AG09309 (cell line): ENCODE results near the gene GFAP.

Experiments
- DNase-seq: peaks from one replicate; pipeline ENCODE4 v3.0.0-alpha.2; 2010; ENCODE audit warnings: low read depth
- H3K4me3 ChIP-seq: 2 replicates; pipeline ENCODE4 v1.5.1; 2011; ENCODE audit warnings: mild to moderate bottlenecking, low read depth, low read length, moderate library complexity; ENCODE audit not compliant: control insufficient read depth
- CTCF ChIP-seq: IDR thresholded peaks from 2 replicates; pipeline ENCODE4 v1.5.1; 2011; ENCODE audit warnings: mild to moderate bottlenecking, low read depth, low read length, inconsistent platforms; ENCODE audit not compliant: insufficient read depth, control insufficient read depth; ENCODE audit errors: missing control alignments

Gene GFAP

GRCh38 chr17:44915321-44915726 lies at the start of gene GFAP:
Gene GFAP, minus strand, starts transcription at chr17:44915500. Its CDS starts 14 bp downstream, at chr17:44915486.
- H3K4me3 ChIP-seq, result no peak within 1 kb of the TSS
- TF ChIP-seq CTCF, result no peak
- DNase-seq, result no peak

GRCh38 chr17:44961921-44962350 lies 46.6 kb upstream of the GFAP start:
- no peak for TF ChIP-seq CTCF
- no peak for DNase-seq

GRCh38 chr17:44960691-44961090 lies 45.4 kb upstream of the GFAP start:
- no peak for DNase-seq
- H3K4me3 ChIP-seq, result no peak overlapping the region
- TF ChIP-seq CTCF, result no peak

More at GRCh38 chr17:44961921-44962350, 46.6 kb upstream of the GFAP start:
- H3K4me3 ChIP-seq, result no peak overlapping the region

GRCh38 chr17:44959821-44960531 lies 44.7 kb upstream of the GFAP start:
- no peak for TF ChIP-seq CTCF
- DNase-seq, result no peak
- no peak overlapping the region for H3K4me3 ChIP-seq

- TF ChIP-seq CTCF, result no peak
- H3K4me3 ChIP-seq, result no peak overlapping the region
- no peak for DNase-seq
These were observed 42.0 kb upstream of the GFAP start for GRCh38 chr17:44956998-44957981.

- DNase-seq, result no peak
- no peak overlapping the region for H3K4me3 ChIP-seq
- TF ChIP-seq CTCF, result no peak
These were observed 40.5 kb upstream of the GFAP start for GRCh38 chr17:44955674-44956425.
